SHP77 treated with DMSO at 0.1 percent for 48 hours (cell line): ENCODE measurements around the gene COL26A1.

Source experiments
- DNase-seq: peaks from one replicate; lab custom pipeline; 2025; lab: John Stamatoyannopoulos, UW

COL26A1 gene

DNA sequence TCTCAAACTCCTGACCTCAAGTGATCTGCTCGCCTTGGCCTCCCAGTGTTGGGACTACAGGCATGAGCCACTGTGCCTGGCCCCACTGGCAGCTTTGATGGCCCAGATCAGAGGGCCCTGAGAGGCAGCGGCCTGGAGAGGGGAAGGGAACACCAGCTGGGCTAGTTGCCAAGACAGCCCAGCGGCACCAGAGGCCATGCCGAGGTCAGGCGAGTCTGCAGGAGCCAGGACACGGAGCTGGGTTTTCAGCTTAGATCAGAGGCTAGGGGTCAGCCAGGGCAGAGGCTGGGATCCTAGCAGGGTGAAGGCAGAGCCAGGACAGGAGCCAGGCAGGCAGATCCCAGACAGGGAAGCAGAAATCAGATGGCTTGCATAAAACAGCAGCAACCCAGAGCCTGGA is 173.6 kb downstream of the COL26A1 start:
- DNase-seq = no peak

DNA sequence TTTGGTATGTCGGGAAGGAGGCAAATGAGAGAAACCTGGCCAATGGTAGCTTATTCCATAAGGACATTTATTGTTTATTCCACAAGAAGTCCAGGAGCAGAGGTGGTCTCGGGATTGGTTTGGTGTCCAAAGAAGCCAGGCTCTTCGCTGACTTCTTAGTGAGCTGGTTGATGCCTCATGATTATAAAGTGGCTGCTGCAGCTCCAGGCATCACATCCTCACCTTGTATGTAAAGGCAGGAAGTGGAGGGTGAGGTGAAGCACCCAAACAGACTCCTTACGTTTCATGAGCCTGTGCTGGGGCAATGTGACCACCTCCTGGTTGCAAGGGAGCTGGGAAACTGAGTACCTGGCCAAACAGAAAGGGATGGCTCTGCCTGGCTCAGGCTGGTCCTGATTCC is 174.0 kb downstream of the COL26A1 start:
- DNase-seq = no peak

DNA sequence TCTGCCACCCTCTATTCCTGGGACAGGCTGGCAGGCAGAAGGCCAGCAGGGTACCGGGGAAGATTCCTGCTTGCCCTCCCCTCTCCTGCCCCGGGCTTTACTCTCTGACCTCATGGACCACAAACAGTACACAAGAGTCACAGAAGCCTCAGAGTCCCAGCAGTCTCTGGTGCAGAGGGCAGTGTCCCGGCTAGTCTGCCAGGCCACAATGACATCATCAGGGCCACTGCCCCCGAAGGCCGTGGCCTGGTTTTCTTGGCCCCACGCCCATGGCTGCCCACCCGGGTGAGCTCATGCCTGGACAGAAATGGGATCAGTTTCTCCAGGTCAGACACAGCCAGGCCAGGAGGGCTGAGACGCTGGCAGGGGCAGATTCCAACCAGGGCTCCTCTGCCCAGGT is 174.5 kb downstream of the COL26A1 start:
- no peak for DNase-seq

DNA sequence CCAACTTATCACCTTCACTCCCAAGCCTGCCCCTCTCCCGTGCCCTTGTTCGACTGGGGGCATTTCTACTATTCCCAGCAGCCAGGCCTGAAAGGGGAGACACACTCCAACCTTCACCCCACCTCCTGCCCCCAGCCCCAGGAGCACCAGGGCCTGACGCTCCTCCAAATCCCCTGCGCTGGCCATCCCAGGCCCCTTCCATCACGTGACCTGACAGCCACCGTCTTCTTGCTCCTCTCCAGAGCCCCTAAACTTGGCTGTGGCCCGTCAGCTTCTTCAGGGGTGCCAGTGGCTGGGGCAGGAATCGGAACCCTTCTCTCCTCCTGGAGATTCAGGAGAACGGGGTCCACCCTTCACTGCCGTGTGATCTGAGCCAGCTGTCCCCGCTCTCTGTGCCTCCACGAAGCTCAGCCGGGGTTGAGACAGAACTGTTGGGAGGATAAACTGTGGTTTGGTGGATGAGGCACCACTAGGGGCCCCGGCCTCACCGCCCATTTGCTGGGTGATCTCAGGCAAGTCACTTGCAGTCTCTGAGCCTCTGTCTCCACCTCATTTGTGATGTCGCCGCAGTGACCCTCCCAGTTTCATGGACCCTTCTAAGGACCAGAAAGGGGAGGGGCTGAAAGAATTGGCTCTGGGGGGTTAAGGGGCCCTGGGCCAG is 175.4 kb downstream of the COL26A1 start:
- DNase-seq = no peak

DNA sequence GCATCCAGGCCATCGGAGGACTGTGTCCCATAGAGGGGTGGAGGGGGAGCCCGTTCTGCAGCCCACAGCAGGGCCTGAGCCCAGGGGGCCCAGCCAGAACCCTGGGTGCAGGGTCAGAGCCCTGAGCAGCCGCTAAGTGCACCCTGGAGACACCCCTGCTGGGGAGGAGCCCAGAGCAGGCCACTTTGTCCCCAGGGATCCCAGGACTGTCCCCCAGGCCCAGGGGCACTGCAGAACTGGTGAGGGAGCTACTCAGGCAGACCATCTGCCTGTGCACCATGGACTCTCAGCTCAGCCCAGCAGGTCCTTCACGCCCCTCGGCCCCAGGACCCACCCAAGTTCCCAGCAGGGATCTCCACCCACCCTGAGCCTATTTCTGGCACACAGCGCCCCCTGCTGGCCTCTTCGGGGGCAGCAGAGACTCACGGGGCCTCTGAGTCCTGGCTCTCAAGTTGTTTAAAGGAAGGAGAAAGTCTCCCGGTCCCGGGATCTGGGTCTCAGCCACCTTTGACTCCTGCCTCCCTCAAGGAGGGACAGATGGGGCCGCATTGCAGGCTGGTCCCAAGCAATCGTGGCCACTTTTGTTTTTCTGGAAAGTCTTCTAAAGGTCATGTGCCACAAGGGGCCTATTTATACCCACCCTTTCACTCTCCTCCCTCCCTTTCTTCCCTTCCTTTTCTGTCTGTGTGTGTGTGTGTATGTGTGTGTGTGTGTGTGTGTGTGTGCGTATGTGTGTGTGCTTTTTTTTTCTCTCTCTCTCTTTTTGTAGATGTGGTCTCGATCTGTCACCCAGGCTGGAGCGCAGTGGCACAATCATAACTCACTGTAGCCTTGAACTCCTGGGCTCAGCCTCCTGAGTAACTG is 176.2 kb downstream of the COL26A1 start:
- no peak for DNase-seq

DNA sequence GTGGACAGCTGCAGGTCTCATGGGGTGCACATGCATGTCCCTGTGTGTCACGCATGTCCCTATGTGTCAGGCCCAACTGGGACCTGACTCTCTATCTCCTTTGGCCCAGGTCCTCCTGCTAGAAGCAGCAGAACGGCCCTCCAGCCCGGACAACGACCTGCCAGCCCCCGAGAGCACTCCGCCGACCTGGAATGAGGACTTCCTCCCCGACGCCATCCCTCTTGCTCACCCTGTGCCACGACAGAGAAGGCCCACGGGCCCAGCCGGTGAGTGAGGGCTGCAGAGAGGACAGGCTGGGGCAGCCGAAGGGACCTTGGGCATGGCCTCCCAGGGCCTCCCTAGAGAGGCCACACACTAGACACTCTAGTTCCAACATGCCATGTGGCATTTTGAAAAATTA is 177.1 kb downstream of the COL26A1 start:
- DNase-seq = no peak

DNA sequence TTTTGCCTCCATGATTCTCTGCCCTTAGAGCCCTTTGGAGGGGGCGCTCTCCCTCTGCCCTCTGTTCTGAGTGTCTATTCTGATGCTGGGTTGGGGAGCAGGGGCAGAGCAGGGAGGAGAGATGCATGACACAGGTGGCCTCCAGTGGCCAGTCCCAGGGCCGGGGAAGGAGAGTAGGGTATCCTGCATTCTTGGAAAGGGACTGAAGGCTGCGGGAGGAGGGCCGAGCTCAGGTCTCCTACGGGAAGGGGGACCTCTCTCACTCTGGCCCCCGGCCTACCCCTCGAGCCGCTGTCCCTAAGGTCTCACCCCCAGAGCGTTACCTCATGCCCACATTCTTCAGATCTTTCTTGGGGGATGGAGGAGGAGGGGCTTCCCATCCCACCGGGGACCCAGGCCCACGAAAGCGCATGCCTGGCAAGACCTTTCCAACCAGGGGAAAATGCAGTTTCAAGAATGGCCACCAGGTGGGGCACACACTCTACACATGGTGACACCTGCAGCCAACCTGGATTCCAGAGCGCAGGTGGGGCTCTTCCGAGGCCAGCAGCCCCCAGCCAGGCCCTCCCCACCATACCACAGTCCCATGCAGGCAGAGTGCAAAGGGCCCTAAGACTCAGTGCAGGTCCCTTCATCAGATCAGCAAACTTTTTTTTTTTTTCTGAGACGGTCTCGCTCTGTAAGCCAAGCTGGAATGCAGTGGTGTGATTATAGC is 180.0 kb downstream of the COL26A1 start:
- no peak for DNase-seq

DNA sequence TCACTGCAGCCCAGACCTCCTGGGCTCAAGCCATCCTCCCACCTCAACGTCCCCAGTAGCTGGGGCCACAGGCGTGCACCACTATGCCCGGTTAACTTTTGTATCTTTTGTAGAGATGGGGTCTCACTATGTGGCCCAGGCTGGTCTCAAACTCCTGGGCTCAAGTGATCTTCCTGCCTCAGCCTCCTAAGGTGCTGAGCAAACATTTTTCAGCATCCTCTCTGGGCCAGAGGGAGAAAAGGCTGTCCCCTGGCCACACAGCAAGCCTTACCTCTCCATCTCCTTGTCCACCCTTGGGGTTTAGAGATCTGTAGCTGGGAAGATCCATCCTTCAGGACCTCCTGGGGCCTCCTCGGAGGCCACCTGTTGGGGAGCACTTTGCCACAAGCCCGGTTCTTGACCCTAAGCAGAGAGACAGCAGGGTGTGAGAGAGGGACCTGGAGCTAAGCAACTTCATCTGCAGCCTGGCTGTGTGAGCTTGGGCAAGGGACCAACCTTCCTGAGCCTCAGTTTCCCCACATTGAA is 180.6 kb downstream of the COL26A1 start:
- DNase-seq = no peak

DNA sequence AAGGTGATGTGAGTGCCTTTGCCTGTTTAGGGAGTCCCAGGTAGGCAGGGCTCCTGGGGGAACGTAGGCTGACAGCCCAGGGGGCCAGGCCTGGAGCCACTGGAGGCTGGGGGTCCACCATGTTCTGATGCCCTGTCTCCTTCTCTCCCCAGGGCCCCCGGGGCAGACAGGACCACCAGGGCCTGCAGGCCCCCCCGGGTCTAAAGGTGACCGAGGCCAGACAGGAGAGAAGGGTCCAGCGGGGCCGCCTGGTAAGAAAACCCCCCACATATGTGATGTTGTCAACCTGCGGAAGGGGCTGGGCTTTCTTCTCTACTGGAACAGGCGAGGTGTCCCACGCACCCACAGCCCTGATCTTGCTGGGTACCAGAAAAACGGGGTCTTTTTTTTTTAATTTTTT is 181.2 kb downstream of the COL26A1 start:
- no peak for DNase-seq

DNA sequence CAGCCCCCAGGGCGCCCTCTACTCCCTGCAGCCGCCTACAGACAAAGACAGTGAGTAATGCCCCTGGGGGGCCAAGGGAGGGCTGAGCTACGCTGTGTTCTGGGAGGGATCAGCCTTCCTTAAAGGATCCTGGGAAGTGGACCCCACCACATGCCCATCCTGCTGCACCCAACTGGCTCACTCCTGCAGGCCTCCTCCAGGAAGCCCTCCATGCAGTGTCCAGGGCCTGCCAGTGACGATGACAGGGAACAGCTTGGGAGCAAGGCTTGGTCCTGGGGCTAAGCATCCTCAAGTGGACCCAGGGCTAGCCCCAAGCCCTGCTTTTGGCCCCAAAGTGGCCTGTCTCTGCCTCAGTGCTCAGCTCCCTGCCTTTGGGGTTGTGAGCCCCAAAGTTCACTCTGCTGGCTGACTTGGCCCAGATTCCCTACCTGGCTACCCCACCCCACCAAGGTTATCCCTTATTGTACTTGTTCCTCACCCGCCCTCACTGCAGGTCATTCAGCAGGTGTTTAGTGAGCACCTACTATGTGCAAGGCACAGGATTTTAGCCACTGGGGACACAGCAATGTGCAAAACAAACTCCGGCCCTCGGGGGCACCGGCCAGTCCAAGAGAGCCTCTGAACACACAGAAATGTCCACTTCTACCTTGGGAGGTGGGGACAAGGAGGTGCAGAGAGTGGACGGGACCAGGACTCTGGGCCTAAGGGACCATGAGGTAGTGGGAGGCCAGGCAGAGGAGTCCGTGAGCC is 182.9 kb downstream of the COL26A1 start:
- no peak for DNase-seq

DNA sequence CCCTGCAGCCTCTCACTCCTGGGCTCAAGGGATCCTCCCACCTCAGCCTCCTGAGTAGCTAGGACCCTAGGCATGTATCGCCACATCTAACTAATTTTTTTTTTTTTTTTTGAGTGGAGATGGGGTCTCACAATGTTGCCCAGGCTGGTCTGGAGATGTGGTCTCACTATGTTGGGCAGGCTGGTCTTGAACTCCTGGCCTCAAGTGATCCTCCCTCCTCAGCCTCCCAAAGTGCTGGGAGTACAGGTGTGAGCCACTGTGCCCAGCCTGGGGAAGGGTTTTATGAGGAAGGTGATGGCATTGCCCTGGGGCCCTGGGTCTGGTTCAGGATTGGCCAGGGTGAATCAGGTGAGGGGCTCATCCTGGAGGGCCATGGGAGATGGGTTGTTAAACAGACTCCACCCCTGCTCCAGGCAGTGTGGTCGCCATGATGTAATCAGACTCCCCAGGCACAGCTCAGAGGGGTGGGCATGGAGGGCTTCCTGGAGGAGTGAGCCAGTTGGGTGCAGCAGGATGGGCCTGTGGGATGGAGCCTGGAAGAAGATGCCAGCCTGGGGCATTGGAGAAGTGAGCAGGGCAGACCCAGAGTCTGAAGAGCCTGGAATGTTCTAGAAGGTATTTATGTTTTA is 183.7 kb downstream of the COL26A1 start:
- no peak for DNase-seq

DNA sequence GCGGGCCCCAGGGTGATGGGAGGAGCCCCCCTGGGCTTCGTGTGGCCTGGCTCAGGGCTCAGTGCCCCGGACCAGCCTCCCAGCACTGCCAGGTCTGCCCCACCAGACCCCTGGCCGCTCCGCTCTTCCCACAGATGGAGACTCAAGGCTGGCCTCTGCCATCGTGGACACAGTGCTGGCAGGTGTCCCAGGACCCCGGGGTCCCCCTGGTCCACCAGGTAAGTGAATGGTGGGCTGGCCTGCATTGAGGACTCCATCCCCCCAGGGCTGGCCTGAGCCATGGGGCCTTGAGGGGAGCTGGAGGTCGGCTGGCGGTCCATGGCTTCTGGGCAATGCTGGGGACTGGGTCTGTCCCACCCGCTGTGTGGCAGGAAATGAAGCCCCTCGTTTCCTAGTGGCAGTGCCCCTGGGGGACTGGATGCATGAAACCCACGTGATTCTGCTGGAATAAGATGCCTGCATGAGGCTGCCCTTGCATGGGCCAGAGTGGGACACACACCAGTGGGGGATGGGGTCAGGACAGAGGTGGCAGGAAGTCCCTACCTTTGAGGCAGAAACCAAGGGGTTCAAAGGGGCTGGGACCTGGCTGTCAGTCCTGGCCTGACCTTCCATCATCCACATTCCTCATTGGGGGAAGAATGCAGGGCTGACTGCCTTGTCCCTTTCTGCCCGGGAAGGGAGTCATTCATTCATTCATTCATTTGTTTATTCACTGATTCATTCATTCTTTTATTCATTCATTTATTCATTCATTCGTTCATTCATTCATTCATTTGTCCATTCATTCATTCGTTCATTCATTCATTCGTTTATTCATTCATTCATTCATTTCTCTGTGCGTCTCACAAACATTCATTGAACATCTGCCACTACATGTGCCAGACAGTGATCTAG is 184.6 kb downstream of the COL26A1 start:
- no peak for DNase-seq

DNA sequence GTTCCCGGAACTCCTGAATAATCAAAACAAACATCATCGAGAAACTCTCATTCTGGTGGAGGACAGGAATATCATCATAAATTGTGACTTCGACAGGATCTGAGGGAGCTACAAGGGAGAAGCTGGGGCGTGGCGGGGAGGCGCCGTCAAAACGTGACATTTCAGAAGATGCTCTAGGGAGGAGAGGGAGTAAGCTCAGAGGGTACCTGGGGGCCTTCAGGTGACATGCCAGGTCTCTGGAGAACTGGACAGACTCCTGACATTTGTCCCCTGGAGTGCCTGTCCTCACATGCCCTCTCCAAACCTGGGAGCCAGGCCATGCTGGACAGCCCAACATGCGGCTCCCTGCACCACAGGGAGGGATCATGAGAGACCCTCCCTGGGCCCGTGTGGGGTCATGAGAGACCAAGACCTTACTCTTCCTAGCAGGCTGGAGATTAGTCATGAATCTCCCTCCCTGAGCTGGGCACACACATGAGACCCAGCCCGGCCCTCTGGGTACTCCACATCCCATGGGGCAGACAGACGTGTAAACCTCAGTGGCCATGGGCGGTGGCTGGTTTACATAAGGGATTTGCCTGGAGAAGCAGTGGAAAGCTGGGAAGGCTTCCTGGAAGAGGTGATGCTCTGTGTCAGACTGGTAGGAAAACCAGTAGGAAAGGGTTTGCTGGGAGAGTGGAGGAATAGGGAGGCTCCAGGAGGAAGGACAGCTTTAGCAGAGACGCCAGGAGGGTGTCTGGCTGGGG is 185.4 kb downstream of the COL26A1 start:
- DNase-seq = no peak

DNA sequence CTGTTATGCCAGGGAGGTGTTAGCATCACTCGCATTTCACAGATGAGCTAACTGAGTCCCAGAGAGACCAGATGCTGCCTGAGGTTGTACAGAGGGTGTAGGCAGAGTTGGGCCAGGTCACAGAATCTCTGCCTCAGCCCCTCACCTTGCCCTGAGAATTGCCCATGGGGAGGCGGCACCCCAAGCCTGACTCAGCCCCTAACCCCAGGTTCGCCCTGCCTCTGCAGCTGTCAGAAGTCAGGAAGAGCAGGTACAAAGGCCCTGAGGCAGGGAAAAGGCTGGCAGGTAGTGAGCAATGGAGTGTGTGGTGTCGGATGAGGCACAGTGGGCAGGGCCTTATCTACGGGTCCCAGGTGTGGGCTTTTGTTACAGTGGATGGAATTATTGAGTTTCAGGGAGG is 187.1 kb downstream of the COL26A1 start:
- DNase-seq = no peak

DNA sequence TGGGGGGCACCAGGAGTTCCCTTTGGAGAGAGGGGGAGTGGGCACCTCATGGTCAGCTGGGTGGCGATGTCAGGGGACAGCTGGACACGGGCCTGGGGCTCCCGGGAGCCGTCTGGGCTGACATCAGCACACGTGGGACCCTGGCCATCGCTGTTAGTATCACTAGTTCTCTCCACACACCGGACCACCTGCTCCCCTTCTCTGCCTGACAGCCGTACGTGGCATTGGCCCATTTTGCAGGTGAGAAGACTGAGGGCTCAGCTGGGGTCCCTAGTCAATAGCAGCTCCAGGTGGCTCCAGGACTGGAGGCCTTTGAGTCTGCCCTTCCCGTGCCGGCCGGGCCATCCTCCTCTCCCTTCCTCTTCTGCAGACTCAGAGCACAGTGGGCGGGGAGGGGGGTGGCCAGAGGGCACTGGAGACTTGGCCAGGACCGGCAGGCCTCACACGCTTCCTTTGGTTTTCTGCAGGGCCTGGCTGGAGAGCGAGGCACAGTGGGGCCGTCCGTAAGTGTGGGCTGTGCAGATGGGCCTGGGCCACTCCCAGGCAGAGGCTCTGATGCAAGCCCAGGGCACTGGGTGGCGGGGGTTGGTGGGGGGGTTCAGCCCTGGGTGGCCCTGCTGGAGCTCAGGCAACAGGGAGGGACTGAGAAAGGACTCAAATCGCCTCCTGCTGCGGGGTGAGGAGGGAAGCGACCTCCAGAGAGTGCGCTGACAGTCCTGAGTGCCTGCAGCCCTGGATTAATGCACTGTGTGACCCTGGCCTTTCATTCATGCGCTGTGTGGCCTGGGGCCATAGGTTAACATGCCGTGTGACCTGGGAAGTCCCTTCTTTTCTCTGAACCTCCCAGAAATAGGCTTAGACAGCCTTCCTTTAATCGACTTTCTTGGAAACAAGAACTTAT is 188.2 kb downstream of the COL26A1 start:
- no peak for DNase-seq

DNA sequence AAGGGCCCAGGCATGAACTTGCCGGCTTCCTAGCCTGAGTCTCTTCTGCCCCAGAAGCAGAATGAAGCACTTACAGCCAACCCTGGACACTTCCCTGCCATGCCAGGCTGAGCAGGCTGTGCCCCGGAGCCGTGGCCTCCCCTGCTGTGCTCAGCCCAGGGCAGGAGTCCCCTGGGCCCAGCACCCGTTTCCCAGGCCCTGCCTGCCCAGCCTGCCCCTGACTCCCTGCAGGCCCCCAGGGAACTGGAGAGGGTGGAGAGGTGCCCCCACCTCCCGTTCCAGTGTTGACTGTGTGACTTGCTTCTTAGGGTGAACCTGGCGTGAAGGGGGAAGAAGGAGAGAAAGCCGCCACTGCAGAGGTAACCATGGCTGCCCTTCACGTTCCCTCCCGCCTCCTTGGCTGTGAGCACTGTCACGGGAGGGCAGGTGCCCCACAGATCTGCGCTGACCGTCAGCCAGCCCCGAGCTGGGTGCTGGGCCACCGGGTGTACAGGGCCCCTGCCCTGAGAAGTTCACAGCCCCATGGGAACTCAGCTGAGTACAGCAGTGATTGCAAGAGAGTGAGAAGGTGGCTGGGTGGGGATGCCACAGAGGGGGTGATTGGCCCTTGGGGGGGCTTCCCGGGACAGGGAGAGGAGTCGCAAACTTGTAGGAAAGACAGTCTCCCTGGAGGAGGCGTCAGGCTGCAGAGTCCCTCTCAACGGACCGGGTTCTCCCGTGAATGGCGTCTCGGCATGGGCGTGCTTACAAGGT is 190.5 kb downstream of the COL26A1 start:
- no peak for DNase-seq

DNA sequence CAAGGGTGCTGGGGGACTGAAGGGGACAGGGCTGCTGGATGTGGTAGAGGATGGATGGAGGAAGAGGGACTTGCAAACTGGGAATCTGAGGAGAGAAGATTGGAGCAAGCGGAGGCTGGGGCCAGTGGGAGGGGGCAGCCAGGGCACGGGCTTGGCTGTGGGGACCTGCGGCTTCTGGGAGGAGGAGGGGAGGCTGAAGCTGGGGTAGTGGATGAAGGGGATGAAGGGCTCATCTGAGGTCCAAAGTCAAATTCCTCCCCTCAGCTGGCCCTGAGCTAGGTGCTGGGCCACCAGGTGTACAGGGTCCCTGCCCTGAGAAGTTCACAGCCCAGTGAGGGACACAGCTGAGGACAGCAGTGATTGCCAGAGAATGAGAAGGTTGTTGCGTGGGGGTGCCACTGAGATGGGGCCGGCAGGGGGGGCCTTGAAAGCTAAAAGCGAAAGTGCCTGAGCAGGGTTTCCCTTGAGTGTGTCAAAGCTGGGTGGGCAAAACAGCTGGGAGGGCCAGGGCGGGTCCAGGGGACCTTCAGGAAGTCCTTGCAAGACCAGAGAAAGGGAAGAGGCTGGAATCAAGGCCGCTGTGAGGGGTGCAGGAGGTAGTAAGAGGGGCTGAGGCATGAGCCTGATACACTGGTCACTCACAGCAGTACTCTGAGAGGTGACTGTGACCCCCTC is 191.2 kb downstream of the COL26A1 start:
- no peak for DNase-seq
